HepG2 (cell line): ENCODE results near the gene ST6GALNAC6. TPM values are rescaled to one million over a fixed set of nuclear protein-coding genes. Genes with fewer than 3 reads are reported as not detected.
A peak's percentile ranks its signal among the peaks of the same experiment; 100 is the strongest.

Experiments used
- GATAD1 ChIP-seq: IDR thresholded peaks from 2 replicates; pipeline ENCODE4 v1.6.1; 2016; ENCODE audit warnings: missing genetic modification reagents, missing compliant biosample characterization
- ZFX ChIP-seq: sonication (generic); formaldehyde crosslinking; IDR thresholded peaks from 2 replicates; pipeline ENCODE4 v1.4.0; 2020; ENCODE audit warnings: mild to moderate bottlenecking, low read depth, missing genetic modification reagents, moderate library complexity
- ZNF331 ChIP-seq: sonication (generic); formaldehyde crosslinking; IDR thresholded peaks from 2 replicates; pipeline ENCODE4 v1.4.0; 2020; ENCODE audit warnings: missing genetic modification reagents
- ZNF891 ChIP-seq: sonication (generic); formaldehyde crosslinking; IDR thresholded peaks from 2 replicates; pipeline ENCODE4 v1.5.0; 2020; ENCODE audit warnings: mild to moderate bottlenecking, missing genetic modification reagents
- polyA plus RNA-seq, 8 experiments: library from polyadenylated mRNA; depleted of rRNA in 3 of 8; stranded (reverse) in 7 of 8; unstranded in 1 of 8; fragments of >200 nt; fragmentation: Illumina TruSeq in 4 of 8; extraction: Trizol in 4 of 8; gene quantifications; 2 replicates each; pipeline versions ENCODE4 v1.2.1 to v1.2.3, GENCODE V29; 2011 to 2016; ENCODE audit warnings: low read depth in 4 of 8, missing spikeins in 1 of 8, mixed read lengths in 1 of 8; ENCODE audit not compliant: insufficient read depth in 1 of 8
- total RNA-seq, 5 experiments: library from RNA; depleted of rRNA; stranded (reverse); fragments of >200 nt; fragmentation: Illumina TruSeq; extraction: Trizol; gene quantifications; 2 replicates each; pipeline ENCODE4 v1.2.3, GENCODE V29; 2016; ENCODE audit warnings: low read depth in 1 of 5
- TF ChIP-seq, protein P1 (sequence below): sonication (generic); formaldehyde crosslinking; IDR thresholded peaks from 2 replicates; pipeline ENCODE4 v1.5.0; 2020; ENCODE audit warnings: mild to moderate bottlenecking, missing genetic modification reagents, borderline replicate concordance
- TF ChIP-seq, protein P2 (sequence below): sonication (generic); formaldehyde crosslinking; IDR thresholded peaks from 2 replicates; pipeline ENCODE4 v1.9.0; 2022; ENCODE audit warnings: missing genetic modification reagents, mild to moderate bottlenecking, borderline replicate concordance
- TF ChIP-seq, protein P3 (sequence below): IDR thresholded peaks from 2 replicates; pipeline ENCODE4 v1.6.1; 2016; ENCODE audit warnings: low read depth, control low read depth

ST6GALNAC6 gene
- total and polyA plus RNA-seq, 2 of the 13 experiments (the other 11 are each of a cell fraction or from before 2014, with no cell fraction given) = 18.5 to 65.4 TPM

DNA sequence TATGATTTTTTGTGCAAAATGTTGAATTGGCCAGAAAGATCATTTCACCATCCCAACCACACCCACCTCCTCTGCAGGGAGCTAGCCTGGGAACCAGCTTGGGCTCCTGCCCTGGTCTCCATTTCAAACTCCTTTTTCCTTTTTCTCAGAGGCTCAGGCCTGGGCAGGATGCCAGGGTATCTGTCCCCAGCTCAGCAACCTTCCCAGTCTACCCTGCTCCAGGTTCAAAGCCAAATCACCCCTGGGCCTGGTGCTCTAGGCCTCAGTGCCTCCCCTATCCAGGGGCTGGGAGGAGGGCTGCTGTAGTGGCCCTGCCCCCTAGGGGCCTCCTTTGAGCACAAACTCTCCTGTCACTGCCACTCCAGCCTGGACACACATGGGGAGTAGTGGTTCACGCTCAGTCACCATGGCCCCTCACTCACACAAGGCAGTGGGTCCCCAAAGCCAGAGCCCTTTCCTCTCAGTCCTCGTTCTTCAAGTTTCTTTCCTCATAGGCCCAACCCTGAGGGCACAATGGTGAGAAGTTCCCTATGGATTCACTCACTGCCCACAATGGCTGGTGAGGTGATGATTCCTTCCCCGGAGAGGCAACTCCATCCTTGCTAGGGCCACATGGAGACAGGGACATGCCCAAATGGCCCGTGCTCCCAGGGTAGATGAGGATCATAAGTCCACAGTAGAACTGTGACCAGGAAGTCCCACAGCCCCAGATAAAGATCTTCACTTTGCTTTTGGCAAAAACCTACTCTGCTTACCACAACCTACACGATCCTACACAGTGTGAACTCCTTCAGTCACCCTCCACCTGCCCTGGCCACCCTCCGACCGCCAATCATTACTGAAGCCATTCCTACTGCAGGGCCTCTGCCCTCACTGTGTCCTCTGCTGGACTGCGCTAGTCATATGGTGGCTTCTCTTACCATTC lies 19.0 kb upstream of the ST6GALNAC6 start (continued):
- TF ChIP-seq, protein P1, sequence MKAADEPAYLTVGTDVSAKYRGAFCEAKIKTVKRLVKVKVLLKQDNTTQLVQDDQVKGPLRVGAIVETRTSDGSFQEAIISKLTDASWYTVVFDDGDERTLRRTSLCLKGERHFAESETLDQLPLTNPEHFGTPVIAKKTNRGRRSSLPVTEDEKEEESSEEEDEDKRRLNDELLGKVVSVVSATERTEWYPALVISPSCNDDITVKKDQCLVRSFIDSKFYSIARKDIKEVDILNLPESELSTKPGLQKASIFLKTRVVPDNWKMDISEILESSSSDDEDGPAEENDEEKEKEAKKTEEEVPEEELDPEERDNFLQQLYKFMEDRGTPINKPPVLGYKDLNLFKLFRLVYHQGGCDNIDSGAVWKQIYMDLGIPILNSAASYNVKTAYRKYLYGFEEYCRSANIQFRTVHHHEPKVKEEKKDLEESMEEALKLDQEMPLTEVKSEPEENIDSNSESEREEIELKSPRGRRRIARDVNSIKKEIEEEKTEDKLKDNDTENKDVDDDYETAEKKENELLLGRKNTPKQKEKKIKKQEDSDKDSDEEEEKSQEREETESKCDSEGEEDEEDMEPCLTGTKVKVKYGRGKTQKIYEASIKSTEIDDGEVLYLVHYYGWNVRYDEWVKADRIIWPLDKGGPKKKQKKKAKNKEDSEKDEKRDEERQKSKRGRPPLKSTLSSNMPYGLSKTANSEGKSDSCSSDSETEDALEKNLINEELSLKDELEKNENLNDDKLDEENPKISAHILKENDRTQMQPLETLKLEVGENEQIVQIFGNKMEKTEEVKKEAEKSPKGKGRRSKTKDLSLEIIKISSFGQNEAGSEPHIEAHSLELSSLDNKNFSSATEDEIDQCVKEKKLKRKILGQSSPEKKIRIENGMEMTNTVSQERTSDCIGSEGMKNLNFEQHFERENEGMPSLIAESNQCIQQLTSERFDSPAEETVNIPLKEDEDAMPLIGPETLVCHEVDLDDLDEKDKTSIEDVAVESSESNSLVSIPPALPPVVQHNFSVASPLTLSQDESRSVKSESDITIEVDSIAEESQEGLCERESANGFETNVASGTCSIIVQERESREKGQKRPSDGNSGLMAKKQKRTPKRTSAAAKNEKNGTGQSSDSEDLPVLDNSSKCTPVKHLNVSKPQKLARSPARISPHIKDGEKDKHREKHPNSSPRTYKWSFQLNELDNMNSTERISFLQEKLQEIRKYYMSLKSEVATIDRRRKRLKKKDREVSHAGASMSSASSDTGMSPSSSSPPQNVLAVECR (CRISPR knock-in tag) = peak; percentile 11; the same call in 1 of the 2 replicates
- no peak for TF ChIP-seq ZNF331 (CRISPR knock-in tag)
- peak; percentile 72 for TF ChIP-seq ZFX (CRISPR knock-in tag)
- TF ChIP-seq, protein P2, sequence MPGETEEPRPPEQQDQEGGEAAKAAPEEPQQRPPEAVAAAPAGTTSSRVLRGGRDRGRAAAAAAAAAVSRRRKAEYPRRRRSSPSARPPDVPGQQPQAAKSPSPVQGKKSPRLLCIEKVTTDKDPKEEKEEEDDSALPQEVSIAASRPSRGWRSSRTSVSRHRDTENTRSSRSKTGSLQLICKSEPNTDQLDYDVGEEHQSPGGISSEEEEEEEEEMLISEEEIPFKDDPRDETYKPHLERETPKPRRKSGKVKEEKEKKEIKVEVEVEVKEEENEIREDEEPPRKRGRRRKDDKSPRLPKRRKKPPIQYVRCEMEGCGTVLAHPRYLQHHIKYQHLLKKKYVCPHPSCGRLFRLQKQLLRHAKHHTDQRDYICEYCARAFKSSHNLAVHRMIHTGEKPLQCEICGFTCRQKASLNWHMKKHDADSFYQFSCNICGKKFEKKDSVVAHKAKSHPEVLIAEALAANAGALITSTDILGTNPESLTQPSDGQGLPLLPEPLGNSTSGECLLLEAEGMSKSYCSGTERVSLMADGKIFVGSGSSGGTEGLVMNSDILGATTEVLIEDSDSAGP (CRISPR knock-in tag) = peak; percentile 33; the same call in 1 of the 2 replicates
- TF ChIP-seq ZNF891 (CRISPR knock-in tag) = peak; percentile 67; the same call in 1 of the 2 replicates
- TF ChIP-seq GATAD1 = no peak
- TF ChIP-seq, protein P3, sequence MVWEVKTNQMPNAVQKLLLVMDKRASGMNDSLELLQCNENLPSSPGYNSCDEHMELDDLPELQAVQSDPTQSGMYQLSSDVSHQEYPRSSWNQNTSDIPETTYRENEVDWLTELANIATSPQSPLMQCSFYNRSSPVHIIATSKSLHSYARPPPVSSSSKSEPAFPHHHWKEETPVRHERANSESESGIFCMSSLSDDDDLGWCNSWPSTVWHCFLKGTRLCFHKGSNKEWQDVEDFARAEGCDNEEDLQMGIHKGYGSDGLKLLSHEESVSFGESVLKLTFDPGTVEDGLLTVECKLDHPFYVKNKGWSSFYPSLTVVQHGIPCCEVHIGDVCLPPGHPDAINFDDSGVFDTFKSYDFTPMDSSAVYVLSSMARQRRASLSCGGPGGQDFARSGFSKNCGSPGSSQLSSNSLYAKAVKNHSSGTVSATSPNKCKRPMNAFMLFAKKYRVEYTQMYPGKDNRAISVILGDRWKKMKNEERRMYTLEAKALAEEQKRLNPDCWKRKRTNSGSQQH (CRISPR knock-in tag) = no peak
